HepG2 (cell line): ENCODE results near the gene PIK3CD. TPM values are rescaled to one million over a fixed set of nuclear protein-coding genes. Genes with fewer than 3 reads are reported as not detected.

ENCODE experiments used
- ATAC-seq: fragments of 200-7000 bp; cut with Tn5 transposase; 3 replicates; pipeline ENCODE4 v1.9.1; 2020; ENCODE audit warnings: mild to moderate bottlenecking, moderate library complexity
- BruUV-seq: library from RNA; stranded (reverse); fragments of 400-500 nt; replicated peaks from 2 replicates; lab custom pipeline; 2021; lab: Mats Ljungman, UMichigan
- CTCF ChIA-PET: fragments of 300-600 bp; formaldehyde crosslinking; extraction: SDS; loops from one replicate; lab custom pipeline; 2021; ENCODE audit warnings: low total read pairs, inconsistent platforms, low intra/inter-chr PET ratio; lab: Yijun Ruan, JAX
- POLR2A ChIA-PET: fragments of 350-600 bp; sonication (Branson Sonifier 250); formaldehyde crosslinking; loops from one replicate; lab custom pipeline; 2020; ENCODE audit warnings: antibody characterized with exemption, inconsistent platforms; lab: Yijun Ruan, JAX
- DNase-seq: peaks from one replicate; pipeline ENCODE4 v3.0.0-alpha.2; 2015; ENCODE audit warnings: low spot score
- FAIRE-seq: peaks from 3 replicates; lab custom pipeline; 2011; peaks lifted over from hg19 to GRCh38; lab: Jason Lieb, UNC
- H2AFZ ChIP-seq: one replicate; pipeline ENCODE4 v1.6.1; 2011; ENCODE audit warnings: low read length, inconsistent platforms
- H3K27ac ChIP-seq: fragments of 300-600 bp; 3 replicates; pipeline ENCODE4 v1.8.0; 2011; ENCODE audit warnings: mixed run types, mild to moderate bottlenecking, mixed read lengths, low read length, inconsistent platforms; ENCODE audit not compliant: insufficient read depth; ENCODE audit errors: extremely low read length
- H3K27me3 ChIP-seq, 2 experiments: fragments of 200-600 bp in 1 of 2; 2 replicates in 1 of 2; 3 replicates in 1 of 2; pipeline versions ENCODE4 v1.6.0 to v1.8.0; 2011; ENCODE audit warnings: low read length in 2 of 2, mild to moderate bottlenecking in 2 of 2, moderate library complexity in 2 of 2, inconsistent platforms in 1 of 2; ENCODE audit not compliant: insufficient read depth in 2 of 2, control insufficient read depth in 1 of 2
- H3K36me3 ChIP-seq, 2 experiments: fragments of 200-600 bp in 1 of 2; replicated peaks in 1 of 2; 2 replicates in 1 of 2; 3 replicates in 1 of 2; pipeline versions ENCODE4 v1.5.1 to v1.8.0; 2011; ENCODE audit warnings: low read length in 2 of 2, inconsistent platforms in 1 of 2; ENCODE audit not compliant: insufficient read depth in 2 of 2, control insufficient read depth in 1 of 2
- H3K4me1 ChIP-seq: 2 replicates; pipeline ENCODE4 v1.5.1; 2012; ENCODE audit warnings: low read length, inconsistent platforms; ENCODE audit not compliant: insufficient read depth
- H3K4me2 ChIP-seq: 2 replicates; pipeline ENCODE4 v1.6.0; 2011; ENCODE audit warnings: low read depth, low read length, inconsistent platforms
- H3K4me3 ChIP-seq, 3 experiments: fragments of 200-600 bp in 1 of 3; sonication (generic), shearing (Covaris generic) in 1 of 3; replicated peaks in 1 of 3; 2 replicates each; pipeline ENCODE4 v1.5.1; 2011 to 2016; ENCODE audit warnings: low read length in 3 of 3, inconsistent platforms in 2 of 3, low read depth in 2 of 3, mild to moderate bottlenecking in 2 of 3, control low read depth in 1 of 3, mixed read lengths in 1 of 3; ENCODE audit not compliant: insufficient read depth in 1 of 3
- H3K79me2 ChIP-seq: one replicate; pipeline ENCODE4 v1.6.1; 2011; ENCODE audit warnings: low read length, inconsistent platforms; ENCODE audit not compliant: insufficient read depth
- H3K9ac ChIP-seq: 2 replicates; pipeline ENCODE4 v1.6.0; 2011; ENCODE audit warnings: mild to moderate bottlenecking, low read depth, low read length, inconsistent platforms; ENCODE audit not compliant: insufficient read depth
- H3K9me3 ChIP-seq: 2 replicates; pipeline ENCODE4 v1.5.1; 2012; ENCODE audit warnings: mild to moderate bottlenecking, low read length
- H4K20me1 ChIP-seq: 2 replicates; pipeline ENCODE4 v1.6.0; 2011; ENCODE audit warnings: inconsistent platforms, mild to moderate bottlenecking, low read length, moderate library complexity; ENCODE audit not compliant: insufficient read depth
- EP300 ChIP-seq, 3 experiments: sonication (generic) in 1 of 3; formaldehyde crosslinking in 1 of 3; IDR thresholded peaks; 2 replicates each; pipeline versions ENCODE4 v1.5.1 to v1.6.1; 2011 to 2020; ENCODE audit warnings: low read depth in 2 of 3, low read length in 2 of 3, borderline replicate concordance in 1 of 3, improper control_type of control experiment in 1 of 3, mild to moderate bottlenecking in 1 of 3, missing genetic modification reagents in 1 of 3, moderate library complexity in 1 of 3
- HNF4A ChIP-seq: sonication (generic); formaldehyde crosslinking; IDR thresholded peaks from 2 replicates; pipeline ENCODE4 v1.4.0; 2020; ENCODE audit warnings: missing genetic modification reagents
- SPEN ChIP-seq: sonication (generic); formaldehyde crosslinking; IDR thresholded peaks from 2 replicates; pipeline ENCODE4 v1.5.1; 2020; ENCODE audit warnings: low read depth, mild to moderate bottlenecking, missing genetic modification reagents
- ZNF10 ChIP-seq: sonication (generic); formaldehyde crosslinking; IDR thresholded peaks from 2 replicates; pipeline ENCODE4 v1.4.0; 2020; ENCODE audit warnings: mild to moderate bottlenecking, low read depth, missing genetic modification reagents, borderline replicate concordance
- ZNF383 ChIP-seq: sonication (generic); formaldehyde crosslinking; IDR thresholded peaks from 2 replicates; pipeline ENCODE4 v1.4.0; 2020; ENCODE audit warnings: missing genetic modification reagents, mild to moderate bottlenecking, borderline replicate concordance
- ZNF556 ChIP-seq: sonication (generic); formaldehyde crosslinking; IDR thresholded peaks from 2 replicates; pipeline ENCODE4 v1.4.0; 2020; ENCODE audit warnings: mild to moderate bottlenecking, missing genetic modification reagents, borderline replicate concordance
- WGBS: methylation state at CpG from one replicate; pipeline ENCODE4 v1.1.6; 2017; ENCODE audit warnings: low lambda C conversion rate; 5-methylcytosine and 5-hydroxymethylcytosine counted together
- in situ Hi-C: cut with HindIII; loops from 2 replicates; pipeline ENCODE4 v1.10.0; 2017; ENCODE audit warnings: low pct_unique_long_range_greater_than_20kb; ENCODE audit not compliant: extremely low pct_ligation_motif_present
- intact Hi-C: fragments of 100-400 bp; cut with micrococcal nuclease; formaldehyde crosslinking; loops from one replicate; pipeline ENCODE4 v1.10.0; 2022; ENCODE audit not compliant: unreplicated experiment
- polyA plus RNA-seq, 8 experiments: library from polyadenylated mRNA; depleted of rRNA in 3 of 8; stranded (reverse) in 7 of 8; unstranded in 1 of 8; fragments of >200 nt; fragmentation: Illumina TruSeq in 4 of 8; extraction: Trizol in 4 of 8; gene quantifications; 2 replicates each; pipeline versions ENCODE4 v1.2.1 to v1.2.3, GENCODE V29; 2011 to 2016; ENCODE audit warnings: low read depth in 4 of 8, missing spikeins in 1 of 8, mixed read lengths in 1 of 8; ENCODE audit not compliant: insufficient read depth in 1 of 8
- total RNA-seq, 5 experiments: library from RNA; depleted of rRNA; stranded (reverse); fragments of >200 nt; fragmentation: Illumina TruSeq; extraction: Trizol; gene quantifications; 2 replicates each; pipeline ENCODE4 v1.2.3, GENCODE V29; 2016; ENCODE audit warnings: low read depth in 1 of 5
- TF ChIP-seq, protein P1 (sequence below): sonication (generic); formaldehyde crosslinking; IDR thresholded peaks from 2 replicates; pipeline ENCODE4 v1.4.0; 2020; ENCODE audit warnings: missing genetic modification reagents, low read depth, mild to moderate bottlenecking, borderline replicate concordance
- TF ChIP-seq, protein P2 (sequence below): sonication (generic); formaldehyde crosslinking; IDR thresholded peaks from 2 replicates; pipeline ENCODE4 v1.8.0; 2022; ENCODE audit warnings: low read depth, missing genetic modification reagents

Gene PIK3CD
- total and polyA plus RNA-seq, 2 of the 13 experiments (the other 11 are each of a cell fraction or from before 2014, with no cell fraction given): 7.1 to 10.0 TPM

DNA sequence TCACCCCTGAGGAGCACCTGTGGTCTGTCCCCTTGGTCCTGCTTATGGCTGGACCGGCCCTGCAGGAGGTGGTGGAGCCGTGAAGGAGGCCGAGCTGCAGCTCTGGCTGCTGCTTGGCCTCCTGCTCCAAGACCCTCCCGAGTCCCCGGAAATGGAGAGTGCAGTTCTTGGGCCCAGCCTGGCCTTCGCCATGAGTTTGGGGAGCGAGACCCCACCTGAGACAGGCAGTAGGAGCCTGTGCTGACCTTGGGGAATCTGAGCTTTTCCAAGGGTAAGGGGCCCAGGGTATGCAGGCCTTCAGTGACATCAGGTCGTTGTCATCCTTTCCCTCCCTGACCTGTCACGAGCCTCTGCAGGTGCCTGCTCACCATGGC is 48.8 kb upstream of the PIK3CD start:
- in situ Hi-C loops: no loop called here
- no TSS peak for BruUV-seq
- Histone ChIP-seq H3K79me2 (no peaks in the 10 kb centered on the region), H3K9ac (no peak overlapping the region), H3K27ac (no peak overlapping the region), H3K4me1 (no peaks in the 10 kb centered on the region), H3K36me3 (peaks cover 28 to 47% of the 10 kb centered on the region in 2 experiments; a peak in 4 of 5 replicates), H3K9me3 (no peaks in the 10 kb centered on the region), H4K20me1 (no peaks in the 10 kb centered on the region), H3K27me3 (no peaks in the 10 kb centered on the region), H3K4me2 (no peak overlapping the region), H3K4me3 (no peak overlapping the region), H2AFZ (no peak overlapping the region)
- ChIA-PET CTCF (no interaction called here), POLR2A (no interaction called here)
- no peak for FAIRE-seq
- TF ChIP-seq SPEN (CRISPR knock-in tag) (no peak), EP300 (IDR thresholded peaks at IDR 0.05; ENCODE audit: low read depth in 2 of 2, low read length in 2 of 2) (no peak), EP300 (CRISPR knock-in tag; IDR thresholded peaks at IDR 0.05; ENCODE audit: borderline replicate concordance) (no peak), ZNF10 (CRISPR knock-in tag) (no peak), HNF4A (CRISPR knock-in tag) (no peak), ZNF556 (CRISPR knock-in tag) (no peak), ZNF383 (CRISPR knock-in tag) (no peak)
- TF ChIP-seq, protein P1, sequence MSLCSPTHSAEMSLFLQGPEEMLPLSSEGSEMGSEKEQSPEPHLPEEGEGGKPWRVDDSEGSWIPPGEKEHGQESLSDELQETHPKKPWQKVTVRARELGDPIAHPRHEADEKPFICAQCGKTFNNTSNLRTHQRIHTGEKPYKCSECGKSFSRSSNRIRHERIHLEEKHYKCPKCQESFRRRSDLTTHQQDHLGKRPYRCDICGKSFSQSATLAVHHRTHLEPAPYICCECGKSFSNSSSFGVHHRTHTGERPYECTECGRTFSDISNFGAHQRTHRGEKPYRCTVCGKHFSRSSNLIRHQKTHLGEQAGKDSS (CRISPR knock-in tag): no peak
- TF ChIP-seq, protein P2, sequence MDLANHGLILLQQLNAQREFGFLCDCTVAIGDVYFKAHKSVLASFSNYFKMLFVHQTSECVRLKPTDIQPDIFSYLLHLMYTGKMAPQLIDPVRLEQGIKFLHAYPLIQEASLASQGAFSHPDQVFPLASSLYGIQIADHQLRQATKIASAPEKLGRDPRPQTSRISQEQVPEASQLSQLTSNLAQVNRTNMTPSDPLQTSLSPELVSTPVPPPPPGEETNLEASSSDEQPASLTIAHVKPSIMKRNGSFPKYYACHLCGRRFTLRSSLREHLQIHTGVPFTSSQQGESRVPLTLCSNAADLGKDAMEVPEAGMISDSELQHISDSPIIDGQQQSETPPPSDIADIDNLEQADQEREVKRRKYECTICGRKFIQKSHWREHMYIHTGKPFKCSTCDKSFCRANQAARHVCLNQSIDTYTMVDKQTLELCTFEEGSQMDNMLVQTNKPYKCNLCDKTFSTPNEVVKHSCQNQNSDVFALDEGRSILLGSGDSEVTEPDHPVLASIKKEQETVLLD (CRISPR knock-in tag): no peak
- no peak for DNase-seq
- no peak for ATAC-seq
- intact Hi-C loops: no loop called here
- no CpG with 5 or more reads among the region's 9 CpGs for WGBS
